Activated CD4-positive, CD25-positive, alpha-beta regulatory T cell treated with anti-CD3 and anti-CD28 coated beads, Interleukin-2, amount 50 U/mL, for 24 hours (primary cell): ENCODE measurements around the gene ARPP21.

ENCODE experiments used
- ATAC-seq, 2 donors: fragments of 150-1000 bp; cut with Tn5 transposase; one replicate each; pipeline ENCODE4 v1.10.0; 2021; ENCODE audit warnings: mild to moderate bottlenecking in 1 of 2, moderate library complexity in 1 of 2

Gene ARPP21

GRCh38 chr3:35737934-35738706, 98.8 kb downstream of the ARPP21 start:
- no peak for ATAC-seq

- ATAC-seq, result no peak
These were observed 100.0 kb downstream of the ARPP21 start for GRCh38 chr3:35739181-35739809.

GRCh38 chr3:35739964-35740527, 100.7 kb downstream of the ARPP21 start:
- no peak for ATAC-seq

GRCh38 chr3:35743218-35743617, 103.9 kb downstream of the ARPP21 start:
- ATAC-seq, result no peak

GRCh38 chr3:35744419-35744818, 105.1 kb downstream of the ARPP21 start:
- no peak for ATAC-seq

- ATAC-seq, result no peak
These were observed 106.0 kb downstream of the ARPP21 start for GRCh38 chr3:35745351-35745750.

GRCh38 chr3:35745802-35746484, 106.6 kb downstream of the ARPP21 start:
- ATAC-seq, result no peak

GRCh38 chr3:35746492-35746891, 107.2 kb downstream of the ARPP21 start:
- ATAC-seq, result no peak

GRCh38 chr3:35748144-35748543, 108.8 kb downstream of the ARPP21 start:
- no peak for ATAC-seq

GRCh38 chr3:35751207-35751606, 111.9 kb downstream of the ARPP21 start:
- no peak for ATAC-seq

GRCh38 chr3:35757991-35758757, 118.8 kb downstream of the ARPP21 start:
- no peak for ATAC-seq

- no peak for ATAC-seq
These were observed 120.8 kb downstream of the ARPP21 start for GRCh38 chr3:35760146-35760545.

- no peak for ATAC-seq
These were observed 122.0 kb downstream of the ARPP21 start for GRCh38 chr3:35761311-35761710.

- ATAC-seq, result no peak
These were observed 133.2 kb downstream of the ARPP21 start for GRCh38 chr3:35772381-35773015.

- ATAC-seq, result no peak
These were observed 134.1 kb downstream of the ARPP21 start for GRCh38 chr3:35773417-35773816.

- no peak for ATAC-seq
These were observed 137.0 kb downstream of the ARPP21 start for GRCh38 chr3:35776346-35776745.

- no peak for ATAC-seq
These were observed 137.7 kb downstream of the ARPP21 start for GRCh38 chr3:35777065-35777464.

GRCh38 chr3:35777563-35778554, 138.5 kb downstream of the ARPP21 start:
- no peak for ATAC-seq

- ATAC-seq, result no peak
These were observed 140.3 kb downstream of the ARPP21 start for GRCh38 chr3:35779611-35780010.

GRCh38 chr3:35780800-35781199, 141.5 kb downstream of the ARPP21 start:
- no peak for ATAC-seq

- no peak for ATAC-seq
These were observed 142.2 kb downstream of the ARPP21 start for GRCh38 chr3:35781558-35781957.
